Mucosa of stomach (tissue), 1 donor: ENCODE measurements around the gene SLC44A1.
A peak's percentile ranks its signal among the peaks of the same experiment; 100 is the strongest.

Experiments used
- H3K27me3 ChIP-seq: one replicate; pipeline ENCODE4 v1.7.0; 2013; ENCODE audit warnings: mild to moderate bottlenecking, low read length; ENCODE audit not compliant: control insufficient read depth, insufficient read depth
- H3K36me3 ChIP-seq: one replicate; pipeline ENCODE4 v1.7.0; 2013; ENCODE audit warnings: low read length; ENCODE audit not compliant: control insufficient read depth, insufficient read depth
- H3K4me1 ChIP-seq: one replicate; pipeline ENCODE4 v1.7.0; 2013; ENCODE audit warnings: mild to moderate bottlenecking, low read length; ENCODE audit not compliant: control insufficient read depth, insufficient read depth
- H3K4me3 ChIP-seq: one replicate; pipeline ENCODE4 v1.7.0; 2013; ENCODE audit warnings: low read length
- H3K9ac ChIP-seq: one replicate; pipeline ENCODE4 v1.7.0; 2013; ENCODE audit warnings: mild to moderate bottlenecking, low read length, moderate library complexity
- H3K9me3 ChIP-seq: one replicate; pipeline ENCODE4 v1.7.0; 2013; ENCODE audit warnings: mild to moderate bottlenecking, low read length, moderate library complexity; ENCODE audit not compliant: control insufficient read depth
- donor health status: Pancreatic carcinoma.

The SLC44A1 gene

GRCh38 chr9:105309531-105309931, 65.1 kb downstream of the SLC44A1 start:
- no peaks in the 10 kb centered on the region for H3K9me3 ChIP-seq

GRCh38 chr9:105311306-105311705, 66.9 kb downstream of the SLC44A1 start:
- H3K4me3 ChIP-seq: no peak overlapping the region
- H3K9ac ChIP-seq: no peak overlapping the region
- H3K9me3 ChIP-seq: no peaks in the 10 kb centered on the region
- H3K36me3 ChIP-seq: no peaks in the 10 kb centered on the region
- H3K27me3 ChIP-seq: no peaks in the 10 kb centered on the region
- H3K4me1 ChIP-seq: peaks cover 44% of the 10 kb centered on the region

More at GRCh38 chr9:105309531-105309931, 65.1 kb downstream of the SLC44A1 start:
- Histone ChIP-seq H3K4me1 (peaks cover 51% of the 10 kb centered on the region), H3K9ac (no peak overlapping the region), H3K36me3 (no peaks in the 10 kb centered on the region), H3K4me3 (no peak overlapping the region), H3K27me3 (no peaks in the 10 kb centered on the region)

GRCh38 chr9:105313238-105313637, 68.8 kb downstream of the SLC44A1 start:
- H3K9me3 ChIP-seq: no peaks in the 10 kb centered on the region
- H3K4me1 ChIP-seq: peaks cover 43% of the 10 kb centered on the region
- H3K36me3 ChIP-seq: no peaks in the 10 kb centered on the region

DNA sequence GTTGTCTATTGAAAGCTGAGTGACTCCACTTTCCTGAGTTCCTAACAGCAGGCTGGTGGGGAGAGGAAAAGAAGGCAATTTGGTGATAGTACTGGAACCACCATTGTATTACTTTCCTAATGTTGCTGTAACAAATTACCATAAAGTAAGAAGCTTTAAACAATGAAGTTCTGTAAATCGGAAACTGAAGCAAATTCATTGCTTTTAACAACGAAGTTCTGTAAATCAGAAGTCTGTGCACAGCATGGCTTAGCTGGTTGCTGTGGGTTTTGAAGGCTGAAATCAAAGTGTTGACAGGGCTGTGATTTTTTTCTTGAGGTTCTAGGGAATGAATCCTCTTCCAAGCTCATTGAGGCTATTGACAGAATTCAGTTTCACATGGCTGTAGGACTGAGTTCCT, 72.3 kb downstream of the SLC44A1 start:
- Histone ChIP-seq H3K4me1 (peaks cover 48% of the 10 kb centered on the region), H3K27me3 (no peaks in the 10 kb centered on the region), H3K9ac (no peak overlapping the region), H3K9me3 (no peaks in the 10 kb centered on the region), H3K36me3 (no peaks in the 10 kb centered on the region), H3K4me3 (no peak overlapping the region)

More at GRCh38 chr9:105313238-105313637, 68.8 kb downstream of the SLC44A1 start:
- Histone ChIP-seq H3K27me3 (no peaks in the 10 kb centered on the region), H3K4me3 (no peak overlapping the region), H3K9ac (no peak overlapping the region)

DNA sequence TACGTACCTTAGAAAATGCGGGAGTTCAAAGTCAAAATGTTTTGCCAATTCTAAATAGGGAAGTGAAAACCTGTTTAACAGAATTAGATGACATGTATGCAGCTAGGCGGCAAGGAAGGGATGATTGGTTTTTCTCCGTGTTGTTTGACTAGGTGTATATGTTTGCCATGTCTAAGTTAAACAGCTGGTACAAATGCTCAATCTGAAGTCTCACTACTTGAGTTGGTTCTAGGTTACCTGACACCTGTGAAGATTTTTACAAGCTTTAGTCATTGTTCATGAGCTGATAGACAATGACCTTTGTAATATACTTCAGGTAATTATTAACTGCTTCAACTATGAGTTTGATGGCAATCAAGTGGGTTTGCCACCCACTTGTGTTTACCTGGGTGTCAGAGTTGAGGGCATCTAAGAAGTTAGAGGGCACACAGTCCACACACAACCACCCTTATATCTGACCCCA, 74.3 kb downstream of the SLC44A1 start:
- Histone ChIP-seq H3K4me1 (peaks cover 42% of the 10 kb centered on the region), H3K9me3 (no peaks in the 10 kb centered on the region), H3K4me3 (no peak overlapping the region), H3K36me3 (no peaks in the 10 kb centered on the region), H3K27me3 (no peaks in the 10 kb centered on the region), H3K9ac (peak overlapping the region; percentile 18)

- H3K9ac ChIP-seq: peak overlapping the region; percentile 15
- H3K9me3 ChIP-seq: no peaks in the 10 kb centered on the region
- no peak overlapping the region for H3K4me3 ChIP-seq
- H3K36me3 ChIP-seq: no peaks in the 10 kb centered on the region
- H3K27me3 ChIP-seq: no peaks in the 10 kb centered on the region
- peaks cover 42% of the 10 kb centered on the region for H3K4me1 ChIP-seq
Observed at GRCh38 chr9:105319202-105319813, 74.9 kb downstream of the SLC44A1 start.

DNA sequence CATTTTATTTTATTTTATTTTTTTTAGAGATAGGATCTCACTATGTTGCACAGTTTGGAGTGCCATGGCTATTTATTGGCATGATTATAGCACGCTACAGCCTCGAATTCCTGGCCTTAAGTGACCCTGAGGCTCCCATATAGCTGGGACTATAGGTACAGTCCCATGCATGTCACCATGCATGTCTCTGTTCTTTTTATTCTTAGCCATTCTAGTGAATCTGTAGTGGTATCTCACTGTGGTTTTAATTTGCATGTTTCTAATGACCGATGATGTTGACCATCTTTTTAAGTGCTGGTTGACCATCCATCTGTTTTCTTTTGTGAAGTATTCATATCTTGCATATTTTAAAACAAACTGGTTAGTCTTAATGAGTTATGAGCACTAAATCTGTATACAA, 76.1 kb downstream of the SLC44A1 start:
- no peaks in the 10 kb centered on the region for H3K9me3 ChIP-seq

DNA sequence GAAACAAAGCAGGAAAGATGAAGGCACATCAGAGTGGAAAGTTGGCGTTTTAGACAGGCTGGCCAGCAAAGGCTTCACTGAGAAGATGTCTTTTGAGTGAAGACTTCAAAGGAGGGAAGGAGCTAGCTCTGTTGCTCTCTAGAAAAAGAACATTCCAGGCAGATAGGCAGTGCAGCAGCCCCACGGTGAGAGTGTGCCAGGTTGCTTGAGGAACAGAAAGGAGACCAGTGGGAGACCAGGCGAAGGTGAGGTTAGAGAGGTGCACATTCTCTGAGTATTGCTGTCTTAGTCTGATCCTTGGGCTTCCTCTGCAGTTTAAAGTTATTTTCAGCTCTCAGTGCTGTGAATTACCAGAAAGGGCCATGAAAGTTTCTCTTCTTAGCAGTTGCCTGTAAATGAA, 83.8 kb downstream of the SLC44A1 start:
- H3K4me1 ChIP-seq: peaks cover 29% of the 10 kb centered on the region
- H3K9ac ChIP-seq: no peak overlapping the region
- no peaks in the 10 kb centered on the region for H3K36me3 ChIP-seq
- H3K4me3 ChIP-seq: no peak overlapping the region
- no peaks in the 10 kb centered on the region for H3K27me3 ChIP-seq
- H3K9me3 ChIP-seq: no peaks in the 10 kb centered on the region

More for the DNA sequence above, 76.1 kb downstream of the SLC44A1 start:
- H3K27me3 ChIP-seq: no peaks in the 10 kb centered on the region
- H3K4me1 ChIP-seq: peaks cover 42% of the 10 kb centered on the region
- no peak overlapping the region for H3K4me3 ChIP-seq
- H3K36me3 ChIP-seq: no peaks in the 10 kb centered on the region
- H3K9ac ChIP-seq: no peak overlapping the region

GRCh38 chr9:105328872-105329718, 84.6 kb downstream of the SLC44A1 start:
- Histone ChIP-seq H3K4me1 (peaks cover 29% of the 10 kb centered on the region), H3K4me3 (no peak overlapping the region), H3K9me3 (no peaks in the 10 kb centered on the region), H3K9ac (no peak overlapping the region), H3K36me3 (no peaks in the 10 kb centered on the region), H3K27me3 (no peaks in the 10 kb centered on the region)

GRCh38 chr9:105329719-105330062, 85.2 kb downstream of the SLC44A1 start:
- H3K9me3 ChIP-seq: no peaks in the 10 kb centered on the region
- peaks cover 29% of the 10 kb centered on the region for H3K4me1 ChIP-seq
- no peaks in the 10 kb centered on the region for H3K27me3 ChIP-seq
- no peak overlapping the region for H3K9ac ChIP-seq
- no peaks in the 10 kb centered on the region for H3K36me3 ChIP-seq
- no peak overlapping the region for H3K4me3 ChIP-seq

GRCh38 chr9:105330201-105330600, 85.8 kb downstream of the SLC44A1 start:
- H3K27me3 ChIP-seq: no peaks in the 10 kb centered on the region
- no peaks in the 10 kb centered on the region for H3K36me3 ChIP-seq
- no peak overlapping the region for H3K4me3 ChIP-seq
- H3K9ac ChIP-seq: no peak overlapping the region
- H3K9me3 ChIP-seq: no peaks in the 10 kb centered on the region
- peaks cover 29% of the 10 kb centered on the region for H3K4me1 ChIP-seq

DNA sequence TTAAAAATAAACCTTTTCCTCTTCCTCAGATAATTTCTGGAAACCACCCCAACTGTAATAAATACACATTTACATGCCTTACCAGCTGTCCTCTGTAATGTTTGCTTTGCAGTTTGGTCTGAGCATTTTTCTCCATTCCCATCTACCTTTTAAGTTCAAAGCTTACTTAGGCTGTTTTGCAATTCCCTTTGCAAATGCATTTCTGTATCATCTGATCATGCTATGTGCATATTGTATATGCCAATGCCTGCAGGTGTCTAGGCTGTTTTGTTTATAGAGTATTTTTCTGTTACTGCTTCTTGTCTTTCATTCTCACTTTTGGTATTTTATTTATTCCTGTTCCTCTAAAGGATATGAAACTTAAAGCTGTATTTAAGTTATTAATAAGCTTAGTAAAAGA, 86.3 kb downstream of the SLC44A1 start:
- no peaks in the 10 kb centered on the region for H3K9me3 ChIP-seq
- no peak overlapping the region for H3K4me3 ChIP-seq
- peaks cover 29% of the 10 kb centered on the region for H3K4me1 ChIP-seq
- H3K27me3 ChIP-seq: no peaks in the 10 kb centered on the region
- H3K36me3 ChIP-seq: no peaks in the 10 kb centered on the region
- H3K9ac ChIP-seq: no peak overlapping the region
